NCI-H226 (cell line): Measurements from ENCODE around the gene YPEL2.

Experiments used
- DNase-seq: peaks from one replicate; pipeline ENCODE4 v3.0.0-alpha.2; 2015

Gene YPEL2

GRCh38 chr17:59357219-59357697, 25.8 kb downstream of the YPEL2 start:
- DNase-seq = no peak

GRCh38 chr17:59357929-59358328, 26.5 kb downstream of the YPEL2 start:
- DNase-seq = no peak

GRCh38 chr17:59361386-59361785, 29.9 kb downstream of the YPEL2 start:
- no peak for DNase-seq

- DNase-seq = peak; percentile 34
Observed at GRCh38 chr17:59361916-59362810, 30.7 kb downstream of the YPEL2 start.

- no peak for DNase-seq
Observed at GRCh38 chr17:59362811-59363205, 31.4 kb downstream of the YPEL2 start.

- DNase-seq = no peak
Observed at GRCh38 chr17:59365383-59365981, 34.0 kb downstream of the YPEL2 start.

- DNase-seq = no peak
Observed at GRCh38 chr17:59366040-59366757, 34.7 kb downstream of the YPEL2 start.

GRCh38 chr17:59366773-59367656, 35.6 kb downstream of the YPEL2 start:
- DNase-seq = peak; percentile 33

- DNase-seq = no peak
Observed at GRCh38 chr17:59367657-59368045, 36.2 kb downstream of the YPEL2 start.

GRCh38 chr17:59368218-59368857, 36.9 kb downstream of the YPEL2 start:
- DNase-seq = no peak

- DNase-seq = no peak
Observed at GRCh38 chr17:59369031-59369975, 37.8 kb downstream of the YPEL2 start.

- DNase-seq = no peak
Observed at GRCh38 chr17:59370593-59371299, 39.3 kb downstream of the YPEL2 start.

GRCh38 chr17:59371416-59372100, 40.1 kb downstream of the YPEL2 start:
- DNase-seq = no peak

- no peak for DNase-seq
Observed at GRCh38 chr17:59372138-59372751, 40.8 kb downstream of the YPEL2 start.

- no peak for DNase-seq
Observed at GRCh38 chr17:59373882-59374495, 42.5 kb downstream of the YPEL2 start.

GRCh38 chr17:59374612-59375011, 43.2 kb downstream of the YPEL2 start:
- no peak for DNase-seq

- no peak for DNase-seq
Observed at GRCh38 chr17:59375857-59376256, 44.4 kb downstream of the YPEL2 start.

GRCh38 chr17:59376506-59376905, 45.1 kb downstream of the YPEL2 start:
- DNase-seq = no peak

- DNase-seq = peak; percentile 43
Observed at GRCh38 chr17:59377410-59377809, 46.0 kb downstream of the YPEL2 start.
